Measurements from ENCODE around the gene NR5A2.

Gene NR5A2

GRCh38 chr1:200042552-200043335, 15.2 kb downstream of the NR5A2 start:
- TF ChIP-seq CTCF (IDR thresholded peaks at IDR 0.05; ENCODE audit: insufficient read depth, low read length, poor library complexity, severe bottlenecking) = no peak
- Histone ChIP-seq H3K36me3 (ENCODE audit: control insufficient read depth, insufficient read depth, low read length) (no peaks in the 10 kb centered on the region), H3K4me3 (replicated peaks; ENCODE audit: low read depth, low read length) (peak overlapping the region; percentile 15), H3K27me3 (replicated peaks; ENCODE audit: control insufficient read depth, insufficient read depth, low read length) (peaks cover 9% of the 10 kb centered on the region)
- no peak for DNase-seq (ENCODE audit: extremely low read depth, insufficient read length)

- no peak overlapping the region for H3K4me3 ChIP-seq (replicated peaks; ENCODE audit: low read depth, low read length)
- DNase-seq (ENCODE audit: extremely low read depth, insufficient read length) = no peak
- H3K27me3 ChIP-seq (replicated peaks; ENCODE audit: control insufficient read depth, insufficient read depth, low read length) = peaks cover 7% of the 10 kb centered on the region
- H3K36me3 ChIP-seq (ENCODE audit: control insufficient read depth, insufficient read depth, low read length) = no peaks in the 10 kb centered on the region
- TF ChIP-seq CTCF (IDR thresholded peaks at IDR 0.05; ENCODE audit: insufficient read depth, low read length, poor library complexity, severe bottlenecking) = no peak
These were observed 15.8 kb downstream of the NR5A2 start for GRCh38 chr1:200043336-200043668.

GRCh38 chr1:200046115-200046514, 18.6 kb downstream of the NR5A2 start:
- DNase-seq (ENCODE audit: extremely low read depth, insufficient read length) = no peak
- Histone ChIP-seq H3K27me3 (replicated peaks; ENCODE audit: control insufficient read depth, insufficient read depth, low read length) (peaks cover 4% of the 10 kb centered on the region; the same call in 1 of the 2 replicates), H3K4me3 (replicated peaks; ENCODE audit: low read depth, low read length) (no peak overlapping the region), H3K36me3 (ENCODE audit: control insufficient read depth, insufficient read depth, low read length) (no peaks in the 10 kb centered on the region)
- TF ChIP-seq CTCF (IDR thresholded peaks at IDR 0.05; ENCODE audit: insufficient read depth, low read length, poor library complexity, severe bottlenecking) = no peak

- no peak for DNase-seq (ENCODE audit: extremely low read depth, insufficient read length)
- H3K4me3 ChIP-seq (replicated peaks; ENCODE audit: low read depth, low read length) = no peak overlapping the region
- no peaks in the 10 kb centered on the region for H3K27me3 ChIP-seq (replicated peaks; ENCODE audit: control insufficient read depth, insufficient read depth, low read length)
- no peaks in the 10 kb centered on the region for H3K36me3 ChIP-seq (ENCODE audit: control insufficient read depth, insufficient read depth, low read length)
- no peak for TF ChIP-seq CTCF (IDR thresholded peaks at IDR 0.05; ENCODE audit: insufficient read depth, low read length, poor library complexity, severe bottlenecking)
These were observed 20.7 kb downstream of the NR5A2 start for GRCh38 chr1:200048244-200048643.

GRCh38 chr1:200049810-200050209, 22.3 kb downstream of the NR5A2 start:
- Histone ChIP-seq H3K4me3 (replicated peaks; ENCODE audit: low read depth, low read length) (no peak overlapping the region), H3K36me3 (ENCODE audit: control insufficient read depth, insufficient read depth, low read length) (no peaks in the 10 kb centered on the region), H3K27me3 (replicated peaks; ENCODE audit: control insufficient read depth, insufficient read depth, low read length) (no peaks in the 10 kb centered on the region; the same call in 1 of the 2 replicates)
- DNase-seq (ENCODE audit: extremely low read depth, insufficient read length) = no peak
- no peak for TF ChIP-seq CTCF (IDR thresholded peaks at IDR 0.05; ENCODE audit: insufficient read depth, low read length, poor library complexity, severe bottlenecking)
